HG03039 (cell line): ENCODE measurements around the gene PHF2.

Experiments used
- ATAC-seq: cut with Tn5 transposase; IDR thresholded peaks from one replicate; pipeline ENCODE4 v1.9.1; 2021; ENCODE audit warnings: mild to moderate bottlenecking, moderate library complexity; ENCODE audit not compliant: unreplicated experiment

The PHF2 gene

DNA sequence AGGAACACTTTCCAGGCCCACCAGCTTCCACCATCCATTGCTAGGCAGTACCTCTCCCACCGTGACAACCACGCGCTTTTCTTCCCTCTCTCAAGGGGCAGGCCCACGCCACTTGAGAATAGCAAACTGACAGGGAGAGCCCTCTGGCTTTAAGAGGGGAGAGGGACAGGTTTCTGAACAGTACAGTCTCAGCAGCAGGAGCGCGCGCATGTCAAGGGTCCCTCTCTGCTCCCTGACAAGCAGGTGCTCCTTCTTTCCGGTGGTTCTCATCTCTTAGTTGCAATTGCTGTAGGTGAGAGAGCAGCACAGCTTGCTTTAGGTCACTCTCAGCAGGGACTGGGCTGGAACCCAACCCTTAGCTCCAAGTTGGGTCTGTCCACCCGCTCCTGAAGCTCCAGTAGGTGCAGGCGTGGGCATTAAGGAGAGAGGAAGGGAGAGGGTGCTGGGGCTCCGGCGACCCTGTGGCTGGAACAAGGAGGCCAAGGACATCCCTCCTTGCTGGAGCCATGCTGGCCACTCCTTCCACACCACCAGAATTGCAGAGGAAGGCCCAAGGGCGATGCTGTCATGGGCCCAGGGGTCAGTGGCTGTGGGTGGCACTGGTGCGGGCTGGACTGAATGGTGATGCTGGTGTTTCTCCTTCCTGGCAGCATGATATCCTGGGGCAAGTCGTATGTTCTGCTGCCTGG is 9.0 kb upstream of the PHF2 start:
- no peak for ATAC-seq

DNA sequence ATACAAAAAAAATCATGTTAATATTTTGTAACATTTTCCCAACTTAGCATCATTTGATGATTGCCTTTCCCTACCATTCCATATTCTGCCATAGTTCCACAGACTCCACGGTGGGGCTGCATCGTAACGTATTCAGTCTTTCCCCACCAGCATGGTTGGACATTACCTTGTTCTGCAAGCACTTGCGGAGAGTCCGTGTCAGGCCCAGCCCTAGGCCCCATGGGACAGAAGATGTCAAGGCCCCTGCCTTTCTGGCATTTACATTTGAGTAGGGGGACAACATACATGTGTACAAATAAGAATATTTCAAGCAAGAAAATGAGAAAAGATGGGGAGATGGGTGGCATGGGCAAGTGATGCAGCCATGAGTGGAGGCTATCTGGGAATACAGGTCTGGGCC is 8.2 kb upstream of the PHF2 start:
- ATAC-seq, result no peak

DNA sequence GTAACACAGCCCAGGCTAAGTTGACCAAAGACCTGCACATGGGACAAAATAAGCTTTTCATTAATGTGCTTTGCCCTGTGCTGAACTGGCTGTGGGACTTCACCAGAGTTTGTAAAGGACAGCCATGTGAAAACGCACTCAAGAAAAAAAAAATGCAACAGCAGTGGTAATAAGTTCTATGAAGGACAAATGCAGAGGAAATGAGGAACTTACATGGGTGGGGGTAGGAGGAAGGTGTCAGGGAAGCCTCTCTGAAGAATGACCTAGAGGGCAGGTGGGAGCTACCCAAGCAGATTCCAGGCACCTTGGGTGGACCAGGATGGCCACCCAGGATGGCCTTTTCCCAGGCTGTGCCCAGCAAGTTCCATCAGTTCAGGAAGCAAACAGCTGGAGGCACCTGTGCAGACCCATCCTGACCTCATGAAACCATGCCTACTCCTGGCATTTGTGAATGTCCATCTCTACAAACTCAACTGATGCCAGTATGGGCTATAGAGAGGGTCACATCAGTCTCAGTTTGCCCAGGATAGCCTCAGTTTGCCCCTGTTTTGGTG is 6.7 kb upstream of the PHF2 start:
- no peak for ATAC-seq

DNA sequence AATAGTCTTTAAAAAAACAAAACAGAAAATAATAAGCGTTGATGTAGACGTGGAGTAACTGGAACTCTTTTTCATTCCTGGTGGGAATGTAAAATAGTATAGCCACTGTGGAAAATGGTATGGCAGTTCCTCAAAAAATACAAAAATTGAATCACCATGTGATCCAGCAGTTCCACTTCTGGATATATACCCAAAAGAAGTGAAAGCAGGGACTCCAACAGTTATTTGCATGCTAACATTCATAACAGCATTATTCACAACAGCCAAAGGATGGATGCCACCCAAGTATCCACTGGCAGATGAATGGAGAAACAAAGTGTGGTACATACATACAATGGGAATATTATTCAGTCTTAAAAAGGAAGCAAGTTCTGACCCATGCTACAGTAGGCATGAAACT is 4.2 kb upstream of the PHF2 start:
- no peak for ATAC-seq

DNA sequence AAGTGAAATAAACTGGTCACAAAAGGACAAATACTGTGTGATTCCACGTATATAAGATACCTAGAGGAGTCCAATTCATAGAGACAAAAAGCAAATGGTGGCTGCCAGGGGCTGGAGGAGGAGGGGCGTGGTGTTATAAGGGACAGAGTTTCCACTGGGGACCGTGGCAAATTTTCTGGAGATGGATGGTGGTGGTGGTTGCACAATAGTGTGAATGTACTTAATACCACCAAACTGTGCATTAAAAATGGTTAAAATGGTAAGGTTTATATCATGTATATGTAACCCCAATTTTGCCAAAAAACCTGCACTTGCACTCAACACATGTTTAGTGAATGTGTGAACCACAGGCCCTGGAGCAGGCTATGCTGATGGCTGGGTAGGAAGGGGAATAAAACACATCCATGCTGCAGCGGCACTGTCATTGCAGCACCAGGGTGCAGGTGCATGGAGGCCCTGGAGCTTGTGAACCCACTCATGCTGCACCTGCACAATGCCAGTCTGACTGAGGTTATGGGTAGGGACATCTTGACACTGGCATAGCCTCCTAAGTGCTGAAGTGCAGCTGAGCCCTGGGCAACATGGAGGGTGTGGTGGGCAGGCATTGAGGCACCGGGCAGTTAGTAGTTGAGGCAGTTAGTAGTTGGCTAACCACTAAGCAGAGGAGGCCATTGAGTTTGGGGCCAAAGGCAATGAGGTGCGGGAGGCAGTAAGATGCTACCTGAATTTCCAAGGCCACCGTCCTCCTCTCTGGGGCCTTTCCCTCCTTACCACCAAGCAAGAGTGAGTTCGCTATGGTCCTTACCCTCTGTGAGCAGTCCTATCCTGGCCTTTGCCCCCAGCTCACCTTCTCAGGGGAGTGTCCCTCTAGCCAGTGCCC is 3.5 kb upstream of the PHF2 start:
- no peak for ATAC-seq

DNA sequence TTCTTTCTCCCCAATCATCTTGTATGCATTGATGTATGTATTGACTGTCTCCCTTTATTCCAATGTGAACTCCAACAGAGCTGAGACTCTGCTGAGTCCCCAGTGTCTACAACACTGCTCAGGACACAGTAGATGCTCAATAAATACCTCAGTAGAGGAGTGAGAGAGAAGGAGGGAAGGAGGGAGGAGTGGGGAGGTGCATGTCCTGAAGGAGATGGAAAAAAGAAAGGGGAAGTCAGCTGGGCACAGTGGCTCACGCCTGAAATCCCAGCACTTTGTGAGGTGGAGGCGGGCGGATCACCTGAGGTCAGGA is 2.9 kb upstream of the PHF2 start:
- ATAC-seq, result no peak

DNA sequence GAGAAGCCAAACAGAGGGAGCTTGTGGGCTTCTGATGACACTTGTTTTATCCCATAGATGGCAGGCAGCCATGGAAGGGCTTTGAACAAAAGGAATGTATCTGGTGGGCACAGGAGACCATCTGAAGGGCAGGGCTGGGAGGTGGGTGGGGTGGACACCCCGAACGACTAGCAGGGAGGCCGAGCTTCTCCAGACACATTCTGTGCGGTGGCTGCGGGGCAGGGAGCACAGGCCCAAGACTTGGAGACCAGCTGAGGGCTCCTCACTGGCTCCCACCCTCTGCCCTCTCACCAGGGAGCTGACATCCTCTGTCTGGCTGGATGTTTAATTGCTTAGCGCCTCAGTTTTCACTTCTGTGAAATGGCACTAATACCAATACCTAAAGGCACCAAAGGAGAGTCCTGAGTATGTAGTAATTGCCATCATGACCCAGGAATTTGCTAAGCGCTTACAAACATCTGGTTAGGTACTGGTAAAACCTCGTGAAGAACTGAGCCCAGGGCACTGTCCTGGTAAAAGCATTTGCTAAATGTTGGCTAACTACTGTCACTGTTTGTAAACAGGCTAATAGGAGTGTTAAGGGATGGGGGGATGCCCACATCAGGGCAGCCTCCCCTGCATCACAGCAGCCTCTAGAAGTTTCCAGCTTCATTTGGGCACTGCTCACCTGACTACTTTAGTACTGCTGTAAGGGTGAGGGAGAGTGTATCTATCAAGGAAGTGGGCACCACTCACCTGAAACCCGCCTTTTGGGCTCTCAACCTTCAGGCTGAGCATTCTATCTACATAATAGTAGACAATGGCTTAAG is 2.1 kb upstream of the PHF2 start:
- ATAC-seq, result no peak

DNA sequence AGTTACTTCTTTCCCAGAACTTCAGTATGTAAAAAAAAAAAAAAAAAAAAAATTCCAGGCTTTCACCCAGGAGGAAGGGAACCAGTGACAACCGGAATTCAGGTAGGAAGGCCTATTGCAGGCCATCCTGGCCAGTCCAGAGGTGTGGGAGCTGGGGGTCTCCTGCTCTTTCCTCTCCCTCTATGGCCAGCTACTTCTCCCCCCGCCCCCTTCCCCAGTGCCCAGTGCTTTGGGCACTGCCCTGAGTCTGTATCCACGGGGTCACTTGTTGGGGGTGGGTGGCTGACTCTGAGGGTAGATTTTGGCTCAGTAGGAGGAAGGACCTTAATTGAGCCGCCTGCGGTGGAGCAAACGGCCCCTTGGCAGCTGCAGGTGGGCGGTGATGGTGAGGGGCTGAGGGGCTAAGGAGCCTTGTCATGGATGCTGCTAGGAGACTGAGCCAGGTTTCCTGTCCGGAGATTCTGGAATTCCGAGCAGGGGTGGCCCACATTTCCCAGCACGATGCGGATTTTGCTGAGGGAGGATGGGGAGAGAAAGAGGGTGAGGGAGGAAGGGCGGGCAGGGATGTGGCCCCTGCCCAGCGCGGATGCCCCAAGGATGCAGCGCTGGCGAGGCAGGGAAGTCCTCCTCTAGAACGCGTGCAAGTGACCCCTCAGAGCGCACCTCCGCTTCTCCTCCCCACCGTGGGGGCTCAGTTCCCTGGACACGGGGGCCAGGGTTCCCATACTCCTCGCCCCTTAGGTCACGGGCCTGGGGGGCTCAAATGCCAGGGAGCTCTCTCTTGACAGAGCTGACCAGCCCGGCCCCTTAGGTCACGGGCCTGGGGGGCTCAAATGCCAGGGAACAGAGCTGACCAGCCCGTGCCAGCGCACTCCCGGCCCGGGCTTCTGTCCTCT is 1.2 kb upstream of the PHF2 start:
- ATAC-seq, result no peak

DNA sequence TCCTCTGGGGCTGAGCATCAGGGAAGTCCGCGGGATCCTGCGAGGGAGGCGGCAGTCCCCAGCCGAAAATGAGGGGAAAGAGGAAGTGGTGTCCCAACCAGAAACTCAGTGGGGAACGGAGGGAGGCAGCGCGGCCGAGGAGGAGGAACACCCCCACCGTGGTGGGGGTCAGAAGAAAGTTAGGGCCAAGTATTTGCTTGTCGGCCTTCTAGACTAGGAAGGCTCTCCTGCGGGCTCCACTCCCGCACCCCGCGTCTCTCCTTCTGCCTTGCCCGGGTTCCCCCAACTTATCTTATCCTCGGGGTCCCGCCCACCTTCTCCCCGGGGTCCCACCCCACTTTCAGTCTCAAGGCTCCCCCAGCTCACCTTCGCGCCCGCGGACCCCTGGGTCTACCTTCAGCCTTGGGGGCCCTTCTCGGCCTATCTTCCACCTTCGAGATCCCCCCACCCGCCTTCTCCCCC is 557 bp upstream of the PHF2 start:
- peak; percentile 28 for ATAC-seq

DNA sequence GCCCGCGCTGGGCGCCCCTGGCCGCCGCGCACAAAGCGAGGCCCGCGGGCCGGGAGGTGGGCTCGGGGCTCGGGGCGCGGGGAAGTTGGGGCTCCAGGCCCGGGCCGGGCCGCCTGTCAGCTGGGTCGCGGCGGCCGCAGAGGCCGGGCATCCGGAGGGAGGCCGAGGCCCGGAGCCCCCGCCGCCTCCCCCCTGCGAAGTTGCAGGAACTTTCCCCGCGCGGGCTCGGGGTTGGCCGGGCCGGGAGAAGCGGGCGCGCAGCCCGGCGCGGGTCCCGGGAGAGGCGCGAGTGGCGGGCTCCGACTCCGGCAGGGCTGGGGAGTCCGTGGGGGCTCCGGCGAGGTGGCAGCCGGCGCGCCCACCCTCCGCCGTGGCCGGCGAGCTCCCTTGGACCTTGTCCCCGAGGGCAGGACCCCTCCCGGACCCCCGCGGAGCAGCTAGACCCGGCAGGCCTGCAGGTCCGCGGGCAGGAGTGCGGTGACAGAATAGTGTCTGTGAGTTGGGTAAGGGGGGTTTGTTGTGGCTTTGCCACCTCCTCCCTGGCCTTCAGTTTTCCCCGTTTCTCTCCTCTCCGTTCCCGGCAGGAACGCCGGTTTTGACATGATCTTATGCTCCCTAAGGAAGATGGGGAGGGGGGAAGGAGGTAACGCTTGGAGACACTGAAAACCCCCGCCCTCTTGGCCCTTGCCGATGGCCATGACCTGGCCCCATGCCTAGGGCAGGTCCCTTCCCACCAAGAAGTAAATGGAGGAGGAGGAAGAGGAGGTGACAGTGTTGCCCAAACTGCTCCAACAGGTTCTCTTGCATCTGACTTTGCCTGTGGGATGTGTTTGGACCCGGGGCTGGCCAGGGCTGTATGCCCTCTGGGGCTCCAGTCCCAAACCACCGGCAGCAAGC is 942 bp downstream of the PHF2 start:
- ATAC-seq, result peak; percentile 16

DNA sequence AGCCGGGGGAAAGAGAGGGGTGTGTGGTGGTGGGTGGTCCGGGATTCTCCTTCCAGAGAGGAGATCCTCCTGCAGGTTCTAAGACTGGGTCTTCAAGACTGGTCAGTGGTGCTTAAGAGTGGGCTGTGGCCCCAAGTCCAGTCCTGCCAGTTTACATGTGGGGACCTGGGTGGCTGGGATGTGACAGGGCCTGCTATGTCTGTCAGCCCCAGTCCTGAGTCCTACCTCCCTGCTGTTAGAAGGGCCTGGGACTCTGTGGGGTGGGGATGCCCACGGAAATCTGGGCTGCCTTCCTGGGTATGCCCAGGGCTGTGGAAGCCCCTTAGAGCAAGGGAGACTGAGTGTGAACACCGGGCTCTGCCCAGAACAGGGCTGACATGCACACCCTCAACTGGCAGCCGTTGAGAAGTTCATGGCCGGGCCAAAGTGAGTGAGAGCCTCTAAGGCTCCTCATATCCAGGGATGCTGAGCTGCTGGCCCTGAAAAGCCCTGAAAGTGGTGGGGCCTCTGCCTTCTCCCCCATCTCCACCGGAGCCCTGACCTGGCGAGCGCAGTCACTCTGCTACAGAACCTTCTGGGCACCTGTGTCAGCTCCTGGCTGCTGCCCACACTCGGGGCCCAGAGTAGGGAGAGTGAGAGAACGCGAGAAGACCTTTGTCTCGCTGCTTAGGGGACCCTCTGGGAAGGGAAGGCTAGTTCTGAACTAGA is 1.7 kb downstream of the PHF2 start:
- ATAC-seq, result no peak

DNA sequence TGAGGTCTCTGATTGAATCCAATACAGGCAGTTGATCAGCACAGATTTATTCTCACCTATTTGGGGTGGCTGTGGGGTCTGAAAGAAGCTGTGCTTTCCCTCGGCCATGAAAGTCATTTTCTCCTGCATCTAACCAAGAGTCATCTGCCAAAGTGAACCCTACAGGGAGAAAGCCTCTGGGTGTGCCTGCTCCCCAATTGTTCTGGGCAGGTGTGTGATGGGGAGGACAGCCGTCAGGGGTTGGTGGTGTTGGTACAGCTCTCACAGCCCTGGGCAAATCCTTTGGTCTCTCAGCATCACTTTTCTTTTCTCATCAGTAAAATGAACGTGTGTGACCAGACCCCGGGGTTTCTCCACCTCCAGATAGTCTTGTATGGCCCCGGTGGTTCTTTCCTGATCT is 2.5 kb downstream of the PHF2 start:
- no peak for ATAC-seq

DNA sequence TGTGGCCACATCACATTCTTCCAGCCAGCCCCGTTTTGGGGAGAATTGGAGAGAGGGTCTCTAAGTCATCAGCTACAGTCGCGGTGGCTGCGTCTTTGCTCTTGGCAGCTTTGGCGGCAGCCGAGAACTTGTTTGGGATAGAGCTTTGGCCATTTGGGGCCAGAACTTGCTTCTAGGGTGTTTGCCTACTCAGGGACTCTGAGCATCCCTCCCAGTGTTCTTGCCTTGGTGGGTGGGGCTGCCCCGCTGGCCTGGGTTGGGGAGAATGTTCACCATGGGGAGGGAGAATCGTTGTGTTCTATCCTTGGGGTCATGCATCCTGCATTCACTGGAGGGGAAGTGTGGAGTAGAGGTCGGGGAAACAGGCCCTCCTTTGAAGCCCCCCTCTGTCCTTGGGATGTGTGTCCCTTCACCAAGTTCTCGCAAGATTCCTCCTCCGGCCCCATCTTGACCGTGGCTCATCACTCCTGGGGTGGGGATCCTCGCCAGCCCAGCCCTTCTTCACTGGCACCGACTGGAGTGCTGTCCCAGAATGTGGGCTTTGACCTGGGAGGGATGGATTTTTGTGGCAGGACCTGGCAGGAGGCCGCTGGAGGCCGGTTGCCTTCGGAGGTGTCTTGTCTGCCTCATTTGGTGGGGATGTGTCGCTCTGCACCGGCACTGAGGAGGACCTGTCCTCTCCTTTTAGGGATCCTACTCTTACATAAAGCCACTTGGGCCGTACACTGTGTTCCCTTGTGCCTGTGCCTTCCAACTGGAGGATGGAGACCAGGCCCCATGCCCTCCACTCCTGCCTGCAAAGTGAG is 3.5 kb downstream of the PHF2 start:
- ATAC-seq, result no peak

DNA sequence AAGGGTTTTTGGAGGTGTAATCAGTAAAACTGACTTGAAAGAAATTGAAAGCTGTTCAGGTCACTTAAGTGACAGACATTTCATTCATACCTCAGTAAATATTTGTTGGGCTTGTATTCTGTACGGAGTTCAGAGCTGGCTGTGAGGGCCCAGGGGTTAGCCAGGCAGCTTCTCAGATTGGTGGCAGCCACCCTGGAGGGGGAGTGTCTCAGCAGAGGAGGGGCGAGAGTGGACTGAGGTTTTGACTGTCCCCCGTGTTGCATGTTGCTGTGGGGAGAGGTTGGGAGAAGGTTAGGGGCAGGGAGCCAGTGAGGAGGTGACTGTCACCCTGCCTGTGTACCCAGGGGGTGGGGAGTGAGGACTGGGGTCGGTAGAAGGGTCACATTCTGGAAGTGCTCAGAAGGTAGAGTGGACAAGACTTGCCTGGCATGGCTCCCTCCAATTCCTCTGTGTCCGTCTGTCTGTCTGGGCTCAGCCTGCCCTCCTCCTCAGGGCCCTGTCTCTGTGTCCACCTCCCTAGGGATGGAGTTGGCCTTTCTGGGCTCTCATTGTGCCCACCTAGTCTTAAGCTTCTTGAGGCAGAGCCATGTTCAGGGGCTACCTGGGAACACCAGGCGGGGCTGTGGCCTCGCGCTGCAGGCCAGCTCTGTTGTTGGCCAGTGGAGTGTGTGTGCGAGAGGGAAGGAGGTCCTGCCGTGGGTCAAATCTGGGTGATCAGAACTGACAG is 4.4 kb downstream of the PHF2 start:
- ATAC-seq, result no peak

DNA sequence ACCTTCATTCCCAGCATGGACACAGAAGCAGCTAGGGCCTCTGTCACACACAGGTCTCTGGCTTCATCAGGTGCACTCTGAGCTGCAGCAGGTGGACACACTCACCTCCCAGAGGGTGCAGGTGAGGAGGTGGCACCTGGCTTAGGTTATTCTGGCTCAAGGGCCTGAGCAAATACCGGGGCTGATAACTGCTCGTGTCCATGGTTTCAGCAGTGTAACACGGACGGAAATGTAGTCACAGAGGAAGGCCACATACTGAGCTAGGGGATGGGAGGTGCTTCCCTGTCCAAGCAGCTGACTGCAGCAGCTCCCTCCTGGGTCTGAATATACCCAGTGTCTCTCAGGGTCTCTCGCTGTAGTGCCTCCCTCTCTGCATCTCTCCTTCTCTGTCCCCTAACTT is 5.7 kb downstream of the PHF2 start:
- no peak for ATAC-seq

DNA sequence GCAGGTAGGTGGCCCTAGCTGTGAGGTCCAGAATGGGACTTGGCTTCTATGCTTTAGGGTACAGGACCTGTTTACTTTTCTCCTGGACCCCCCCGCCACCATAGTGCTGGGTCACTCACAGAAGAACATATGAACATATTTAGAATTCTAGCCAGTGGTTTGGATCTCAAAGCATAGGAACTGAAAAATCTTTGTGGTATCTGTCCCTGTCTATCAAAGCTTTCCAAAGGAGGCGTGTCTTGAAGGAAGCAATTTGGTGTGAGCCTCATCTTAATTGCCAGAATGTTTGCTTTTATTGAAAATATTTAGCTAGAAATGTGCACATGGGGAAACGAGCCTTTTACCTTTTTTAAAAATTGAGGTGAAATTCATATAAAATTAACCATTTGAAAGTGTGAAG is 6.2 kb downstream of the PHF2 start:
- no peak for ATAC-seq

DNA sequence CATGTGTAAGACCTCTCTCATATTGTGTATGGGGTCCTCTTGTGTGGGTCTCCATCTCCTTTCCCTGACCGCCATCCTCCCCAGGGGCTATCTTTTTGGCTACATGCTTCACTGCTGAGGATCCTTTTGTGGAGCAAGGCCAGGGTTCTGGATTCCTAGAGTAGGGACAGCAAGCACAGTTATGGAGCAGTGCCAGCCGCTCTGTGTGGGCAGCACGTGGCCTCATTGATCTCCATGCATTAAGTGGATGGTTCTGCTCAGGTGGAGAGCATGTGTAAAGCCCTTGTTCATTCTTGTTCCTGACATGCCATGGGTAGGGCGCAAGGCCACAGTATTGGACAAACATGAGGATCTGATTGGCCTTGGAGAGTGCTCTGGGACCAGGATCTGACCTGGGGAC is 8.9 kb downstream of the PHF2 start:
- no peak for ATAC-seq
